GM12872 (cell line): ENCODE measurements around the gene TEKT2.

Experiments used
- CTCF ChIP-seq: IDR thresholded peaks from 3 replicates; pipeline ENCODE4 v1.5.1; 2011; ENCODE audit warnings: low read depth, mild to moderate bottlenecking, low read length, moderate library complexity; ENCODE audit not compliant: insufficient read depth

TEKT2 gene

GRCh38 chr1:36062315-36062714 is 21.6 kb upstream of the TEKT2 start:
- no peak for TF ChIP-seq CTCF

GRCh38 chr1:36067871-36068270 is 16.0 kb upstream of the TEKT2 start:
- TF ChIP-seq CTCF = no peak

GRCh38 chr1:36068866-36069265 is 15.0 kb upstream of the TEKT2 start:
- no peak for TF ChIP-seq CTCF

- no peak for TF ChIP-seq CTCF
Measured at GRCh38 chr1:36070349-36070748, 13.5 kb upstream of the TEKT2 start.

- TF ChIP-seq CTCF = no peak
Measured at GRCh38 chr1:36076979-36077573, 6.8 kb upstream of the TEKT2 start.

- TF ChIP-seq CTCF = no peak
Measured at GRCh38 chr1:36080236-36080635, 3.7 kb upstream of the TEKT2 start.

GRCh38 chr1:36080801-36081200 is 3.1 kb upstream of the TEKT2 start:
- no peak for TF ChIP-seq CTCF
